Measurements from ENCODE around the gene TMEFF1. TPM values are rescaled to one million over a fixed set of nuclear protein-coding genes. Genes with fewer than 3 reads are reported as not detected.

Gene TMEFF1
- total RNA-seq, 2 donors from 2014 or later, result 0.37 TPM; not detected in 1

- H3K27ac ChIP-seq, result no peak overlapping the region
- no peaks in the 10 kb centered on the region for H3K9me3 ChIP-seq
- peaks cover 0 to 5% of the 10 kb centered on the region in 2 donors for H3K4me1 ChIP-seq
- no peak overlapping the region for H3K4me3 ChIP-seq
- DNase-seq (ENCODE audit: low spot score), result no peak
- no peaks in the 10 kb centered on the region for H3K27me3 ChIP-seq
- H3K36me3 ChIP-seq, result no peaks in the 10 kb centered on the region
- no peak for TF ChIP-seq CTCF (IDR thresholded peaks at IDR 0.05)
Observed at GRCh38 chr9:100466171-100466828, 6.6 kb upstream of the TMEFF1 start.

GRCh38 chr9:100466829-100467221 is 6.1 kb upstream of the TMEFF1 start:
- Histone ChIP-seq H3K27me3 (no peaks in the 10 kb centered on the region), H3K4me1 (peaks cover 0 to 5% of the 10 kb centered on the region in 2 donors), H3K9me3 (no peaks in the 10 kb centered on the region), H3K4me3 (no peak overlapping the region), H3K27ac (no peak overlapping the region), H3K36me3 (no peaks in the 10 kb centered on the region)
- TF ChIP-seq CTCF (IDR thresholded peaks at IDR 0.05), result no peak
- no peak for DNase-seq (ENCODE audit: low spot score)

- H3K36me3 ChIP-seq, result no peaks in the 10 kb centered on the region
- no peak overlapping the region for H3K4me3 ChIP-seq
- no peak overlapping the region for H3K27ac ChIP-seq
- no peak for TF ChIP-seq CTCF (IDR thresholded peaks at IDR 0.05)
- peaks cover 0 to 9% of the 10 kb centered on the region in 2 donors for H3K4me1 ChIP-seq
- no peaks in the 10 kb centered on the region for H3K27me3 ChIP-seq
- DNase-seq (ENCODE audit: low spot score), result no peak
- no peaks in the 10 kb centered on the region for H3K9me3 ChIP-seq
Observed at GRCh38 chr9:100468041-100468440, 4.9 kb upstream of the TMEFF1 start.

- no peaks in the 10 kb centered on the region for H3K9me3 ChIP-seq
- peak overlapping the region; percentile 53 to 70 for H3K4me3 ChIP-seq
- DNase-seq (ENCODE audit: low spot score), result no peak
- peaks cover 0 to 15% of the 10 kb centered on the region in 2 donors for H3K4me1 ChIP-seq
- H3K27ac ChIP-seq, result no peak overlapping the region
- TF ChIP-seq CTCF (IDR thresholded peaks at IDR 0.05), result no peak
- no peaks in the 10 kb centered on the region for H3K36me3 ChIP-seq
- no peaks in the 10 kb centered on the region for H3K27me3 ChIP-seq
Observed at GRCh38 chr9:100472268-100472667, 681 bp upstream of the TMEFF1 start.

GRCh38 chr9:100473276-100474081 is 530 bp downstream of the TMEFF1 start:
- TF ChIP-seq CTCF (IDR thresholded peaks at IDR 0.05), result no peak
- Histone ChIP-seq H3K9me3 (no peaks in the 10 kb centered on the region), H3K27me3 (no peaks in the 10 kb centered on the region), H3K27ac (no peak overlapping the region), H3K4me3 (peak overlapping the region; percentile 53 to 70), H3K4me1 (peaks cover 0 to 15% of the 10 kb centered on the region in 2 donors), H3K36me3 (no peaks in the 10 kb centered on the region)
- no peak for DNase-seq (ENCODE audit: low spot score)

Measured in right atrium auricular region (tissue), 2 donors.